ENCODE results near the gene PNMA6E. TPM values are rescaled to one million over a fixed set of nuclear protein-coding genes. Genes with fewer than 3 reads are reported as not detected.

The PNMA6E gene
- total RNA-seq, 4 donors from 2014 or later: not detected

GRCh38 chrX:153448556-153449367 is 47.6 kb upstream of the PNMA6E start:
- Histone ChIP-seq H3K36me3 (peaks cover 0 to 28% (median 0%) of the 10 kb centered on the region in 3 donors), H3K27ac (no peak overlapping the region), H3K27me3 (no peaks in the 10 kb centered on the region), H3K9me3 (no peaks in the 10 kb centered on the region), H3K4me3 (no peak overlapping the region), H3K4me1 (no peaks in the 10 kb centered on the region)
- TF ChIP-seq CTCF (IDR thresholded peaks at IDR 0.05) (no peak), POLR2A (IDR thresholded peaks at IDR 0.05) (no peak), EP300 (IDR thresholded peaks at IDR 0.05) (no peak)
- 91 to 94% methylated on average over 10 to 20 of the region's 21 CpGs for WGBS, 2 donors
- DNase-seq (ENCODE audit: low spot score in 2 of 2): no peak

- Histone ChIP-seq H3K4me3 (no peak overlapping the region), H3K27me3 (no peaks in the 10 kb centered on the region), H3K27ac (no peak overlapping the region), H3K4me1 (no peaks in the 10 kb centered on the region), H3K36me3 (peaks cover 0 to 28% (median 0%) of the 10 kb centered on the region in 3 donors), H3K9me3 (no peaks in the 10 kb centered on the region)
- no peak for DNase-seq (ENCODE audit: low spot score in 2 of 2)
- WGBS, 2 donors: 30 to 71% methylated on average over 7 of the region's 8 CpGs
- no peak for TF ChIP-seq POLR2A (IDR thresholded peaks at IDR 0.05)
- TF ChIP-seq EP300 (IDR thresholded peaks at IDR 0.05): no peak
- TF ChIP-seq CTCF (IDR thresholded peaks at IDR 0.05): no peak
Measured at GRCh38 chrX:153447581-153447960, 46.4 kb upstream of the PNMA6E start.

- no peaks in the 10 kb centered on the region for H3K4me1 ChIP-seq
- no peaks in the 10 kb centered on the region for H3K27me3 ChIP-seq
- DNase-seq (ENCODE audit: low spot score in 2 of 2): no peak
- H3K9me3 ChIP-seq: no peaks in the 10 kb centered on the region
- no peak overlapping the region for H3K4me3 ChIP-seq
- H3K36me3 ChIP-seq: peaks cover 0 to 28% (median 0%) of the 10 kb centered on the region in 3 donors
- 80 to 85% methylated on average over 9 to 16 of the region's 17 CpGs for WGBS, 2 donors
- TF ChIP-seq EP300 (IDR thresholded peaks at IDR 0.05): no peak
- no peak overlapping the region for H3K27ac ChIP-seq
Measured at GRCh38 chrX:153446950-153447580, 45.9 kb upstream of the PNMA6E start.

DNA sequence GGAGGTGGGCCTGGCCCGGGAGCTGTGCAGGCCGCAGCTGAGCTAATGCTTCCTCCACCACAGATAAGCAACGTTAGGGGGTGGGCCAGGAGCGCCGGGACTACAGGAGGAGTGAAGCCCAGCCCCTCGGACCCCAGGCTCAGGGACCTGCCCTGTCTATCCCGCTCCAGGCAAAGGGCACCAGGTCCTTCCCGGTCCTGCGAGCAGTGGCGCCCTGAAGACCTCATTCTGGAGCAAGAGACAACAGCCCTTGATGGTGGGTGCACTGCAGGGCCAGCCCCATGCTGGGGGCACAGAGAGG is 45.4 kb upstream of the PNMA6E start:
- no peaks in the 10 kb centered on the region for H3K9me3 ChIP-seq
- H3K4me3 ChIP-seq: no peak overlapping the region
- H3K27me3 ChIP-seq: no peaks in the 10 kb centered on the region
- H3K36me3 ChIP-seq: peaks cover 0 to 28% (median 0%) of the 10 kb centered on the region in 3 donors
- no peaks in the 10 kb centered on the region for H3K4me1 ChIP-seq
- no peak for DNase-seq (ENCODE audit: low spot score in 2 of 2)
- no peak for TF ChIP-seq POLR2A (IDR thresholded peaks at IDR 0.05)
- no peak for TF ChIP-seq EP300 (IDR thresholded peaks at IDR 0.05)
- TF ChIP-seq CTCF (IDR thresholded peaks at IDR 0.05): no peak
- 77% methylated on average over 10 of the region's 10 CpGs; no CpG with 5 or more reads in 1 of the 2 donors for WGBS, 2 donors
- H3K27ac ChIP-seq: no peak overlapping the region

GRCh38 chrX:153445856-153446635 is 44.9 kb upstream of the PNMA6E start, which contains the start of gene TREX2:
Gene TREX2 (minus strand): TSS chrX:153446056. CDS start chrX:153445430, 626 bp downstream.
- H3K4me1 ChIP-seq: no peaks in the 10 kb centered on the region
- TF ChIP-seq POLR2A (IDR thresholded peaks at IDR 0.05): no peak
- no peak for TF ChIP-seq EP300 (IDR thresholded peaks at IDR 0.05)
- H3K4me3 ChIP-seq: no peak within 1 kb of the TSS
- H3K36me3 ChIP-seq: peaks cover 0 to 28% (median 0%) of the 10 kb centered on the region in 3 donors
- DNase-seq (ENCODE audit: low spot score in 2 of 2): no peak
- no peaks in the 10 kb centered on the region for H3K9me3 ChIP-seq
- 84% methylated on average over 28 of the region's 30 CpGs; no CpG with 5 or more reads in 1 of the 2 donors for WGBS, 2 donors
- no peaks in the 10 kb centered on the region for H3K27me3 ChIP-seq
- H3K27ac ChIP-seq: no peak within 1 kb of the TSS
